Esophagus muscularis mucosa (tissue), 4 donors: ENCODE data around the gene MCM3.

Source experiments
- EP300 ChIP-seq: sonication (generic); formaldehyde crosslinking; IDR thresholded peaks from one replicate; pipeline ENCODE4 v1.6.1; 2017; ENCODE audit warnings: antibody characterized with exemption
- POLR2A ChIP-seq: fragments of 450-650 bp; IDR thresholded peaks from one replicate; pipeline ENCODE4 v1.6.1; 2017; ENCODE audit warnings: antibody characterized with exemption, moderate library complexity, mild to moderate bottlenecking, low read depth
- TF ChIP-seq, protein P1 (sequence below), 3 experiments: fragments of 200-600 bp in 2 of 3; fragments of 450-650 bp in 1 of 3; sonication (generic) in 2 of 3; IDR thresholded peaks; one replicate each; pipeline ENCODE4 v1.5.1; 2017 to 2019; ENCODE audit warnings: antibody characterized with exemption in 3 of 3, mild to moderate bottlenecking in 2 of 3, moderate library complexity in 1 of 3

DNA sequence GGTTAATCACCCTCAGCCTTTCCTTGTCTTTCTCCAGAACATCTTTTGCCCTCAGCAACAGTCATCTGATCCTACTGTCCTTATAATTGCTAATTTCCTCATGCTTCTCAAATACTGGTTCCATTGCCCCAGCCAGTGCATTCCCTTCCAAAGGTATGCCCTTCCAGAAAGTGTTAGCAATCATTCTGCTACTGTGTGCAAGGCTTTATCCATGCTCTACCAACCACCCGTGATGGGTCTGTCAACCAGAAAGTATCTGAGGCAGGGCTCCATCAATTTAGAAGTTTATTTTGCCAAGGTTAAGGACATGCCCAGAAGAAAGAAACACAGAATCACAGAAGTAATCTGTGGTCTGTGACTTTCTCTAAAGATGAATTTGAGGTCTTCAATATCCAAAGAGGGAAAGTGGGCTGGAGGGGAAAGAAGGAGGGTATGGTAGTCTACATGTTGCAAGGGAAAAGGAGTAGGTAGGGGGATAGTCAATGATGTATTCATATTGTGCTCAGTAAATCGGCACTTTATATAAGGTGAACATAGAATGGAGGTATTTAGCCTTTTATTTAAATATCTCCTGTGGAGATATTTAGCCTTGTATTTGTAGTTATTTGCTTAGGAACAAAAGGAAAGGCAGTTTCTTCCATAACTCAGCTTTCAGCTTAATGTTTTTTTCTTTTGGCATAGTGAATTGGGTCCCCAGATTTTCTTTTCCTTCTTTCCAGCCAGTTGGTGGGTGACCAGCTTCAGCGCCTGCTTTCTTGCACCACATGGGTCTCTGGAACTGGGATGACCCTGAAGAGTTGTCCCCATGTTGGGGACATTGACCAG lies 42.2 kb upstream of the MCM3 start:
- TF ChIP-seq POLR2A, result no peak
- TF ChIP-seq, protein P1, sequence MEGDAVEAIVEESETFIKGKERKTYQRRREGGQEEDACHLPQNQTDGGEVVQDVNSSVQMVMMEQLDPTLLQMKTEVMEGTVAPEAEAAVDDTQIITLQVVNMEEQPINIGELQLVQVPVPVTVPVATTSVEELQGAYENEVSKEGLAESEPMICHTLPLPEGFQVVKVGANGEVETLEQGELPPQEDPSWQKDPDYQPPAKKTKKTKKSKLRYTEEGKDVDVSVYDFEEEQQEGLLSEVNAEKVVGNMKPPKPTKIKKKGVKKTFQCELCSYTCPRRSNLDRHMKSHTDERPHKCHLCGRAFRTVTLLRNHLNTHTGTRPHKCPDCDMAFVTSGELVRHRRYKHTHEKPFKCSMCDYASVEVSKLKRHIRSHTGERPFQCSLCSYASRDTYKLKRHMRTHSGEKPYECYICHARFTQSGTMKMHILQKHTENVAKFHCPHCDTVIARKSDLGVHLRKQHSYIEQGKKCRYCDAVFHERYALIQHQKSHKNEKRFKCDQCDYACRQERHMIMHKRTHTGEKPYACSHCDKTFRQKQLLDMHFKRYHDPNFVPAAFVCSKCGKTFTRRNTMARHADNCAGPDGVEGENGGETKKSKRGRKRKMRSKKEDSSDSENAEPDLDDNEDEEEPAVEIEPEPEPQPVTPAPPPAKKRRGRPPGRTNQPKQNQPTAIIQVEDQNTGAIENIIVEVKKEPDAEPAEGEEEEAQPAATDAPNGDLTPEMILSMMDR (IDR thresholded peaks at IDR 0.05), result no peak
- no peak for TF ChIP-seq EP300
